ENCODE results near the gene ZNF438.
"Not testable (repeated sequence)": the region's sequence is repeated elsewhere in the genome, so short reads cannot be mapped to it uniquely, and the experiment has no call there.

ZNF438 gene, protein sequence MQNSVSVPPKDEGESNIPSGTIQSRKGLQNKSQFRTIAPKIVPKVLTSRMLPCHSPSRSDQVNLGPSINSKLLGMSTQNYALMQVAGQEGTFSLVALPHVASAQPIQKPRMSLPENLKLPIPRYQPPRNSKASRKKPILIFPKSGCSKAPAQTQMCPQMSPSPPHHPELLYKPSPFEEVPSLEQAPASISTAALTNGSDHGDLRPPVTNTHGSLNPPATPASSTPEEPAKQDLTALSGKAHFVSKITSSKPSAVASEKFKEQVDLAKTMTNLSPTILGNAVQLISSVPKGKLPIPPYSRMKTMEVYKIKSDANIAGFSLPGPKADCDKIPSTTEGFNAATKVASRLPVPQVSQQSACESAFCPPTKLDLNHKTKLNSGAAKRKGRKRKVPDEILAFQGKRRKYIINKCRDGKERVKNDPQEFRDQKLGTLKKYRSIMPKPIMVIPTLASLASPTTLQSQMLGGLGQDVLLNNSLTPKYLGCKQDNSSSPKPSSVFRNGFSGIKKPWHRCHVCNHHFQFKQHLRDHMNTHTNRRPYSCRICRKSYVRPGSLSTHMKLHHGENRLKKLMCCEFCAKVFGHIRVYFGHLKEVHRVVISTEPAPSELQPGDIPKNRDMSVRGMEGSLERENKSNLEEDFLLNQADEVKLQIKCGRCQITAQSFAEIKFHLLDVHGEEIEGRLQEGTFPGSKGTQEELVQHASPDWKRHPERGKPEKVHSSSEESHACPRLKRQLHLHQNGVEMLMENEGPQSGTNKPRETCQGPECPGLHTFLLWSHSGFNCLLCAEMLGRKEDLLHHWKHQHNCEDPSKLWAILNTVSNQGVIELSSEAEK

DNA sequence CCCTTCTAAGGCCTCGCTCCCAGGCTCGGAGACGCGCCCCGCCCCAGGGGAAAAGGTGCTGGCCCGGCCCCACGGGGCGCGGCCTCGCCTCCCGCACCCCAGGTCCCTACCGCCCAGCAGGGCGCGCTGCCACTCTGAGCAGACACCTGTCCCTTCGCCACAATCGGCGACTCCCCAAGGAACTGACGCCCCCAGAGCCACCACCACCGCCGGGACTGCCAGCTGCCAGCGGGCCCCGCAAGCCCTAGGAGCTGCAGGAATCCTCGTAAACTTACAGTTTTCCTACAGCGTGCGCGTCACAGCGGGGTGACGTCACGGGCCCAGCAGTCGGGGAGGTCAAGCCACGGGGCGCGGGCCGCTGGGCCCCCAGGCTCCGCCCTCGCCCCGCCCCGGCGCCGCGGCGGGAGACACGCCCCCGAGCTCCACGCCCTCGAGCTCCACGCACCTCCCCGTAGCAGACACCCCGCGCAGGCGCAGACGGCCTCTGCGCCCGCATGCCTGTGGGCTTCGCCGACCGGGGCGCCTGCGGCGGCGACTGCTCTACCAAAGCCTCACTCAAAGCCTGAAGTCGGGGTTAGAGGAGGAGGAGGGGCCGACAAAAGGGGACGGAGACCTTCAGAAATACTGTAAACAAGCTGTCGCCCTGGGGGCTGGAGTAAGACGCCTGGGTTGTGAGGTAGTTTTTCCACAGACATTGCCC is at the start of gene ZNF438:
Gene ZNF438 (minus strand): TSS at position 308 of the 700 bp plus-strand sequence. CDS start 154,831 bp downstream, outside the sequence.
- DNase-seq = peak; percentile 85

DNA sequence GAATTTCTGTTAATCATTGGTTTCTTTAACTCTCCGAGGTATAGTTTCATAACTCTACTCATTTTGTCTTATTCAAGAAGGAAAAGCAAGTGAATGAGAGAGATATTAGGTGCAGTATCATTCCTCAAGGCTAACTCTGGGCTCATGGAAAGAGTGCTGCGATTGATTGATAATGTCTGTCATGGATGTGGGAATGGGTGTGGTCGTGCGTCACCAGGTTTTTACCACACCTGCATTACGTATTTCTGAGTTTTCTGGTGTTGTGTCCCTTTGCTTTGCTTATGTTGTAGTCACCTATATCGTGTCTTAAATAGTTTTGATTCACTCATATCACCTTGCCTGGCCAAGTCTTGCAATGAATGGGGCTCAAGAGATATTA is 44.9 kb upstream of the ZNF438 start:
- DNase-seq = no peak

DNA sequence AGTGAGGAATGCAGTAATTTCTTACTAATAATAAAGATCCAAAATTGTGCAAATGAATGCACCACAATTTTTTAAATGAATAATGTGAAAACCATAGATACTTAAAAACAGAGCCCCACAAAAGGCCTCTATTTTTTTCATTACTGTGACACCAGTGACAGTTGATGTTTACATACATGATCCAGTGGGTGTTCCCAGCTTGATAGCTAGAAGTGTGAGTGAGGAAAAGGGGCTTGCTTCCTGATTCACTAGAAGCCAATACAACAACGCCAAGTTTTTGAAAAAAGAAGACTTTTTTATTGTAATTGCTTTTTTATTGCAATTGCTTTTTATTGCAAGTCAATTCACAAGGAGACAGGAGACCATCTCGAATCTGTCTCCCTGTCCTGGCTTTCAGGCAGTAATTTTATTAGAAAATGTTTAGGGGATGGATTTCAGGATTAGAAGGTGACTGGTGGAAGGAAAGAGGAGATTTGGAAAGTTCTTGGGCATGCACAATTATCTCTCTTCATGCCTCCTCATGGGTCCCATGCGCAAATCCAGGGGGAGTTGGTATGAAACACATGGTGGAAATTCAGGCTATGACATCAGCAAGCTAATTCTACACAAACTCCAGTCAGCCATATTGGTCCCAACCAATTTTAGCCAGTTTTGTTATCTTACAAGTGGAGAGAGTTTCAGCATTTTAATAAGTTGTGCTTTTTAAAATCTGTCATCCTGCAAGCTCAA is 44.4 kb upstream of the ZNF438 start:
- no peak for DNase-seq

DNA sequence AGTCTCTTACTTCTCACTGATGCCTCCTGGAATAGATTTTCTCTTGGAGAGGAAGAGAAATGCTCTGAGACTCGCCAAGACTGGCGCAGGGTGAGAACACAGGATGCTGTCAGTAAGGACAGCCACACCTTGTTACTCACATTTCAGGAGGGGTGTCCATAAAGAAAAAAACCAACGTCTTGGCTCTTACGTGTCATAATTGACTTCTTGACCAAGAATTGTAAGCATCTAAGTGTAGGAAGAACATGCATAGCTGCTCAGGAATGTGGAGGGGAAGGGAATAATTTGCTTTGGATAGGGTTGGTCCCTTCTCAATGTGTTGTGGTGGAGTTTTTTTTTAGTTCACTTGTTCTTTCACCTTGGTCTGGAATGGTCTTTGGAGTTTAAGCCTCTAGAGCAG is 43.8 kb upstream of the ZNF438 start:
- DNase-seq = no peak

DNA sequence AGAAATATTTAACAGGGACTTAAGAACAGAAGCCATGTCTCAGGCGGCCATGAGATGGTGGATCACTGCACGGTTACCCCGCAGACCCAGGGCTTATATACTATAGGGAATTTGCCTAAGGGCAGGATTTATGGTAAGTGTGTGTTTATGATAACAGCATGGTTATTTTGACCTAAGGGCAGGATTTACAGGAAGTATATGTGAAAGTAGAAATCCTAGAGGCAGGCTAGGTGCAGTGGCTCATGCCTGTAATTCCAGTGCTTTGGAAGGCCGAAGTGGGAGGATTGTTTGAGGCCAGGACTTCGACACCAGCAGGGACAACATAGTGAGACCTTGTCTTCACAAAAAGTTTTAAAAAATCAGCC is 43.0 kb upstream of the ZNF438 start:
- no peak for DNase-seq

DNA sequence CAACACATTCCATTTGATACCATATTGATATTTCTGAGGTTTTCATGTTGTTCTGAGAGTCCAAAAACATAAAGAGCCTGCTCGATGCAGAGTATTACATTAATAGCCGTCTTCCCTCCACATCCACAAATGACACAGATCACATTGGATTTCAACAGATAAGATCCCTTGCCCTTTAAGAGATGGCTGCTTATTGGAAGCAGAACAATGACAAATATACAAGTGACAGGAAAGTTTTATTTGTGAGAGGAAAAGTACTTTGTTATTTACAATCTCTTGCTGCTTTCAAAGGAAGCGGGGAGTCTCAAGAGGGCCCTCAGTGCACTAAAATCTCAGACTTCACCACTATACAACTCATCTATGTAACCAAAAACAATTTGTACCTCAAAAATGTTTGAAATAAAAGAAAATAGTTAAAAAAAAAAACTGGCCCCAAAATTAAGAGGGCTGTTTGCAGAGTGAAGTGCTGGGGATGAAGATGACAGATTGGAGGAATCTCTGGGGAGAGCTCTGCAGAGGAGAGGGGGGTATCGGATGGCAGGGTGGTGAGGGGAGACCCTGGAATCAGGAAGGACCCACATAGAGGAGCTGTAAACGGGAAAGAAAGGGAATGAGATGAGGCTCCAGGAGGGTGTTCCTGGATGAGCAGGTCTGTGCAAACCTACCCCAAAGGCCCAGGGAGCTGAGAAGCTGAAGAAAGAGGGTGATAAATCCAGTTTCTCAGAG is 42.5 kb upstream of the ZNF438 start:
- no peak for DNase-seq

DNA sequence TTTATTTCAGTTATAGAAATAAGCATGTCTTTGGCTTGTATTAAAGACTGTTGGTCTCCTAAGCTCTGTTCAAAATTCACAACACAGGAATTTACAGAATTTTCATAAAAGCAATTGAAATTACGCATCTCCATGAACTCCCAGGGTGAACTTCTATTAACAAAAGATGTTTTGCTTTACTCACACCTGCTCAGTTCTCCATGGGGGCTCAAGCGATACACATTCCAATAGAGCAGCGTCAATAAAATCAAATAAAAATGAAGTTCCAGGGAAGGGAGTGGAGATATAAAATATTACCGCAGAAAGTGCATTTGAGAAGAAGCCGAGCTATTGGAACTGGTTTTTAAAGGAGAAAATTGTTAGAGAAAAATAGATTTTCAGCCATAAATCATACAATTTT is 41.5 kb upstream of the ZNF438 start:
- DNase-seq = no peak

DNA sequence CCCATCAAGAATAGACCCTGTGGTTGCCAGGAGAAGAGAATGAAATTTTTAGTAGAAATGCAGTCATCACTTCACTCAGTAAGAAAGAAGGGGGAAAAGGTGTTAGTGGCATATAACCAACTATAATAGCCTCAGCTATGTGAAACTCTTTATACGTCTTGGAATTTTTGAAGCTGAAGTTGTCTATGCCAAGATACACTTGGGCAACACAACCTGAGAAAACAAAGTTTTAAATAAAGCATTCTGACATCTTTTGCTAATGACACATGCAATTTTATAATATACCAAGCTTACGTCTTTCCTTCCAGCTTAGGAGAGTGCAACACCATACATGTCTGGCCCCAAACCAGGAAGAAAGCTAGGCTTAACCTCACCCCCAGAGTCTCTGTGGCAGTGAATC is 40.8 kb upstream of the ZNF438 start:
- DNase-seq = no peak

DNA sequence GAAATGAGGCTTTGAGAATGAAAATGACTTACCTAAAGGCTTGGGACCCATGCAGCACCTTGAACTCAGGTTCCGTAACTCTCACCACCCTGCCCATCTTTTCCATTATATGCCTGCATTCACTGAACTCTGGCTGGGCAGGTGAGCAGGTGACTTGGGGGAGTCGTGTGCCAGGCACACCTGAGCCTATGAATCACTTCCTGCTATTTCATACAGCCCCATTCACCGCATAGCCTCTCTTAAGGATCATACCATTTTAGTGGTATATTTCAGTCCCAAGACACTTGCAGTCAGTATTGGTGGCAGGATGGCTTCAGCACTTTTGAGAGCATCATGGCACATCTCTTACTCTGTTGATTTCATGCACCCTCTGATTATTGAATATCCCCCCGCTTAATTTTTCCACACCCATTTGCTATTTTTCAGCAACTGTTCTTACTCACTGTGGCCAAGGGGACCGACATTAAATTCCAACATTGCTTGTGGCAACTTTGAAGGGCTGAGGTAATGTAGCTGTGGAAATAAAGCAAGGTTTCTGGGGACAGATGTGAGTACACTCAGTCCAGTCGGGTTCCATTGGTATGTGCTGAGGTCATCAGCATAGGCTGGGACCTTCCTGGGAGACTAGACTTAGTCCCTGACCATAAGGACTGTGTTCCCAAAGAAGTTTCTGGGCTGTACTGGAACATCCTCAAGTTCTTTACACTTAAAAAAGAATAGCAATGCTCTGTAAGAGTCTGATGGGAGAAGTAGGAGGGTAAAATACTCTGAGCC is 39.8 kb upstream of the ZNF438 start:
- no peak for DNase-seq

DNA sequence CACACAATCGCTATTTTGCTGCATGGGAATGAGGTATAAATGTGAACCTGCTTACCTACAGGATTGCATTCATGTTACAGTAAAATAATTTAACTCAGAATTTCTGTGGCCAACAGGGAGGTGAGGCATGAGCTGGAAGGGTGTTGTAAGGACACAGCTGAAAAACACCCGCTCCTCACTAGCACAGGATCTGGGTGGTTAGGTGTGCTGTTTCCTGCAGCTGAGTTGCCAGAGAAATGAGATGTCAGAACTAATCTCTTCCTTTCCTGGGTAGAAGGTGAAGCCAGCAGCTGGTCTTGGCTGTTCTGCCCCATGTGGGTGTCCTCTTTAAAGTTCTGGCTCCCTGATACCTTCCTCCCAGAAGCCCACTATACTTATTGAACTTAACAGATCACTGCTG is 39.0 kb upstream of the ZNF438 start:
- DNase-seq = no peak

DNA sequence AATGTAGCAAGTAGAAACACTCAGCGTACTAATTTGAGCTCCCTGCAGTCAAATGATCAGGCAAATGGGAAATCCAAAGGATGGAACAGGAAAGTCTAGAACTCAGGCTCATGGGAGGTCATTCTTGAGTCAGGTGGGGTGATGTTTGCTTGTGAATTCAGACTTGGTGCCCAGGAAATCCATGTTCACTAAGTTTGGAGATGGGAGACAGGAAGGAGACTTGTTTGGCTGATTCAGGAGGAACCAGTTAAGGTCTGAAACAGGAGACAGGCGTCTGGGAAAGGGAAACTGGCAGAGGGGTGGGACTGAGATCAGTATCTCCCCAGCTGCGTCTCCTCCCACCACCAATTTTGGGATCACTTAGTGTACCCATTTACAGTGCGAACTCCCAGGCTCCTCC is 38.4 kb upstream of the ZNF438 start:
- no peak for DNase-seq

DNA sequence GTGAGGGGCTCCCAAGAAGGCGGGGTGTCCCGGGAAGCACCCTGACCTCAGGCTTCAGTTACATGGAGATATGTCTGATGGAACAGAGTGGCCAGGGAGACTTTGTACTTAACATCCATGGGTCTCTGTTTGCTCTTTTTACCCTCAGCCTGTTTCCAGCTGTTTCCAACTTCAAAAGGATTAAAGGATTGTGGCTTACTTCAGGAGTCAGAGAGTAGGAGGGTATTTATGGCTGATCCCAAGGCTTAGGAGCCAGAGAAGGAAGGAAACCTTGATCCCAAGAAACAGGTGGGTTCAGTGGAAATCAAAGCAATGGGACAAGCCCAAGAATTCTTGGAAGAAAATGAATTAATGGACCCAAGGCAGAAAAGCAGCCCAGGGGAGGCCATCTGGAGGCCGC is 37.7 kb upstream of the ZNF438 start:
- DNase-seq = no peak

DNA sequence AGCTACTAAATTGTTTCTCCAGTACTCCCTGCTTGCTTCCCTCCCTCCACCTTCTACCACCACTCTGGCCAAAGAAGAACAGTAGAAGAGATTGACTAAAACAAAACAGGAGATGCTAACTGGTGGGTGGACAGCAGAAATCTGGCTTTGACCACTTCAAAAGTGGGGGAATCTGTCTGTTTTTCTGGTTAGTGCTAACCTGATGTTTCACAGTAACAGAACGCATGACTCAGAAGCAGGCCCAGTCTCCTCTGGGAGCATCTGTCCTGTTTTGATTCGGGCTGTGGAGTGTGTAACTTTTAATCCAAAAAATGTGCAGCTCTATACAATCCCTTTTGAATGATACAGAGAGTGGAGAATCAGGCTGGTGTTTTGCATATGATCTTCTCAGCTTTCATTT is 32.7 kb upstream of the ZNF438 start:
- no peak for DNase-seq

DNA sequence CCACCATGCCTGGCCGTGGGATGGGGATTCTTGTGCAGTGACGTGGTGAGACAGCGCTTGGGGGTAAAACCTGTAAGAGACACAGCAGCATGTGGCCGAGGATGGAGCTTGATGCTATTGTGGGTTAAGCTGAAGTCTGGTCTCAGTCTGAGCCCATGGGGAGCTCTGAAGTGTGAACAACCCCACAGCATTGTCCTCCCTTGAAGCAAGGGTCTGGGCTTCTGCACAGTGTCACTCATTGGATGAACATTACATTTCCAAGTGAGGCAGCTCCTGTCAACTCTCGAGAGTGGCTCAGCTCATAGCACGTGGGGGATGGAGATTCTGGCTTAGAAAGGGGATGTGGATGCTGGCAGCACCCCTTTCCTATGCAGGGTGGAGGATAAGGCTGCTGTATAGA is 32.2 kb upstream of the ZNF438 start:
- DNase-seq = no peak

DNA sequence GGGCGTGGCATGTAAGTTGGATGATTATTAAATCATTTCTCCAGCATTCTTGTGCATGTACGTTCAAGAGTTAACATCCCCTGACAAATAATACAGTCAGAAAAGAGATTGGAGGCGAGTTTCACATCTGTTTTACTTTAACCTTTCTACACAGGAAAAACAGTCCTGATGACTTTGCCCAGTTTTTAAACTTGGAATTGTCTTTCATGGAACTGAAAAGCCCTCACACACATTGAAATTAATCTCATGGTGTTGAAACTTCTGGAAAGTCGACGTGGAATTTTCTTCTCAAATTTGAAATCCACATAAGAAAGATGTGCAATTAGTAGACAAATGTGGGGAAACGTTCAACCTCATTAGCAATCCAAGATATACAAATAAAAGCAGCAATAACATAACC is 31.2 kb upstream of the ZNF438 start:
- no peak for DNase-seq

DNA sequence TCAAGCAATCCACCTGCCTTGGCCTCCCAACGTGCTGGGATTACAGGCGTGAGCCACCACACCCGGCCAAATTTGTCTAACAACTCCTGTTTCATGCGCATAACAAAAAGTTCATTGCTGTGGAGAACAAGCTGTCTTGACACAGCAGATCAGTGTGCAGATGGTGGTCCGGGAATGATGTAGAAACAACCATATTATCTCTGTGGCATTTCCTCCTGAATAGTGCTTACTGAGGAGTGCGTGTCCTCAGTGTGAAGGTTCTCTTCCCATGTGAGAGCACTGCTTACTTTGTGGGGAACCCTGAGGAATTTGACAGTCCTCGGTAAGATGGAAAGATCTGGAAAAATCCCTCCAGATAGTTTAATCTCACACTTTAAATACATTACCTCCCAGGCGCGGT is 30.3 kb upstream of the ZNF438 start:
- DNase-seq = no peak

DNA sequence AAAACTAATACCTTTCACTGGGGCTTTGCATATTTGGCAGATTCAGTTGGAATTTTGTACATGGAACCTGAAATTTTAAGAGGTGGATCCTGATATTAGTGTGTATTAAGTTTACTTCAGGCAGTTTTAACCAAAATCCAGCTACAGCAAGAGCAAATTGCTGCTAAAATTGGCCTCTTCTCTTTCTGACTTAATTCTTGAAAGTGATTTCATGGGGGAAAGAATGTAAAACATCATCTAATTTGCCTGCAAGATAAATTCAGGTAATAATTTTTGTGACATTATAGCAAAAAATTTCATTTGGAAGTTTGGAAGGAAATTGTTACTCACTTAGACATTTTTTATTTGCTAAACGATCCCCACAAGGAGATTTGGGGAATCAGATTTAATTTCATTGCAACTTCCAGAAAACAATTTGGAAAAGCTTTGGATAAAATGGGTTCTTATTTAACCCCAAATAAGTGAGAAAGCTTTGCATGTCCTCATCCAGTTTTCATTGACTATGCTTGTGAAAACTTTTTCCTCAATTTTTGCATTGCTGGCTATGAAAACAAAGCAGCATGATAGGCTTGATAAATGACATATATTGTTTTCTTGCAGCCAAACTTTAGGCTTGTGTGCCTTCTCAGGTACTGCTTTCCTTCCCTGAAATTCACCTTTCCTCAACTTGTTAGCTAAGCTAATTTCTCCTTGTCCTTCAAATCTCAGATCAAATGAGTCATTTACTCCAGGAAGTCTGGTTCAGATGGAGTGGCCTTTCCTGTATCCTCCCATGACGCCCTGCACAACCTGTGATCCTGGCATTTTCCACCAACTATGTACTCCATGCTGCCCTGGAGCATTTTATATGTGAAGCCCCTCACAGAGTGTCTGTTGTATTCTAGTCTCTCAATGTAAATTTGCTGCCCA is 27.4 kb upstream of the ZNF438 start:
- no peak for DNase-seq

DNA sequence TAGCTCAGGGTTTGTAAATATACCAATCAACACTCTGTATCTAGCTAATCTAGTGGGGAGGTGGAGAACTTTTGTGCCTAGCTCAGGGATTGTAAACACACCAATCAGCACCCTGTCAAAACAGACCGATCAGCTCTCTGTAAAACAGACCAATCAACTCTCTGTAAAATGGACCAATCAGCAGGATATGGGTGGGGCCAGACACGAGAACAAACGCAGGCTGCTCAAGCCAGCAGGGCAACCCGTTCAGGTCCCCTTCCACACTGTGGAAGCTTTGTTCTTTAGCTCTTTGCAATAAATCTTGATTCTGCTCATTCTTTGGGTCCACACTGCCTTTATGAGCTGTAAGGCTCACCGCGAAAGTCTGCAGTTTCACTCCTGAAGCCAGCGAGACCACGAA is 25.0 kb upstream of the ZNF438 start:
- not testable (repeated sequence) for DNase-seq

DNA sequence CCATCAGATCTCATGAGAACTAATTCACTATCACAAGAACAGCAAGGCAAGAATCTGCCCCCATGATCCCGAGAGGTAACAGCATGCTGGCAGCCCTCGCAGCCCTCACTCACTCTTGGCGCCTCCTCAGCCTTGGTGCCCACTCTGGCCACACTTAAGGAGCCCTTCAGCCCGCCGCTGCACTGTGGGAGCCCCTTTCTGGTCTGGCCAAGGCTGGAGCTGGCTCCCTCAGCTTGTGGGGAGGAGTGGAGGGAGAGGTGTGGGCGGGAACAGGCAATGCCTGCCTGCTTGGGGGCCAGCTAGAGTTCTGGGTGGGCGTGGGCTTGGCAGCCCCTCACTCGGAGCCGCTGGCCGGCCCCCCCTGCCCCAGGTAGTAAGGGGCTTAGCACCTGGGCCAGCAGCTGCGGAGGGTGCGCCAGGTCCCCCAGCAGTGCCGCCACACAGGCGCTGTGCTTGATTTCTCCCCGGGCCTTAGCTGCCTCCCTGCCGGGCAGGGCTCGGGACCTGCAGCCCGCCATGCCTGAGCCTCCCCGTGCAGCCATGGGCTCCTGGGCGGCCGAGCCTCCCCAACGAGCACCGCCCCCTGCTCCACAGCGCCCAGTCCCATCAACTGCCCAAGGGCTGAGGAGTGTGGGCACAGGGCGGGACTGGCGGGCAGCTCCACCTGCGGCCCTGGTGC is 24.0 kb upstream of the ZNF438 start:
- DNase-seq = no peak

DNA sequence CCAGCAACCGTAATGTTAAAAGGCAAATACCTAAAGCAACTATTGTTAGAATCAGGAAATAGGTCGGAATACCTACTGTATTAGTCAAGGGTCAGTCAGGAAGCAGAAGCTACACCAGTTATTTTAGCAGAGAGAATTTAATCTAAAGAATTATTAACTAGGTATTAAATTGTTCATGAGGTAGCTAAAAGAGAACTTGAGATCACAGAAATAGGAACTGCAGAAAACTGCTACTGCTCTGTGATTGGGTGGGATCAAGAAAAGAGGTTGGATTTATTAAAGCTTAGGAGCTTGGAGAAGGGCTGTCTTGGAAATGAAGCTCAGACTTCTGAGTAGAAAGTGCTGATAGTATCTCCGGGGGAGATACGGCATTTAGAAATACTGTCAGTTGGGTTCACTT is 20.0 kb upstream of the ZNF438 start:
- no peak for DNase-seq
